ENCODE data around the gene XPNPEP2.

Gene XPNPEP2

GRCh38 chrX:129800186-129800585 is 61.4 kb downstream of the XPNPEP2 start:
- no peak for DNase-seq (ENCODE audit: low read depth)

GRCh38 chrX:129802863-129803262 is 64.1 kb downstream of the XPNPEP2 start:
- DNase-seq (ENCODE audit: low read depth): no peak

- no peak for DNase-seq (ENCODE audit: low read depth)
Measured at GRCh38 chrX:129804806-129805205, 66.0 kb downstream of the XPNPEP2 start.

- peak; percentile 67 for DNase-seq (ENCODE audit: low read depth)
Measured at GRCh38 chrX:129808158-129808828, 69.5 kb downstream of the XPNPEP2 start.

GRCh38 chrX:129808829-129809796 is 70.3 kb downstream of the XPNPEP2 start:
- no peak for DNase-seq (ENCODE audit: low read depth)

GRCh38 chrX:129813662-129814368 is 75.0 kb downstream of the XPNPEP2 start:
- no peak for DNase-seq (ENCODE audit: low read depth)

- DNase-seq (ENCODE audit: low read depth): no peak
Measured at GRCh38 chrX:129818123-129818522, 79.3 kb downstream of the XPNPEP2 start.

Measured in fibroblast of gingiva (primary cell).